Spleen (tissue), 7 donors: ENCODE results near the gene SLC8A3.

Experiments
- POLR2A ChIP-seq, 3 donors: fragments of 450-650 bp; IDR thresholded peaks; one replicate each; pipeline ENCODE4 v1.5.1; 2017; ENCODE audit warnings: antibody characterized with exemption in 3 of 3, mild to moderate bottlenecking in 1 of 3
- POLR2AphosphoS5 ChIP-seq, 3 donors: sonication (generic); formaldehyde crosslinking; IDR thresholded peaks; one replicate each; pipeline ENCODE4 v1.5.1; 2017; ENCODE audit warnings: antibody characterized with exemption in 3 of 3
- TF ChIP-seq, protein P1 (sequence below), 11 experiments: fragments of 200-600 bp in 7 of 11; fragments of 450-650 bp in 4 of 11; sonication (generic) in 4 of 11; IDR thresholded peaks in 8 of 11; conservative IDR thresholded peaks in 3 of 11; 1 replicate in 7 of 11; 2 replicates in 4 of 11; pipeline versions ENCODE4 v1.4.0 to v1.8.0; 2016 to 2021; ENCODE audit warnings: antibody characterized with exemption in 11 of 11, inconsistent platforms in 4 of 11, mild to moderate bottlenecking in 1 of 11
- donor health status: DM: no; HTN: no; CAD: no; lungs with moderate emphysema.
- donor health status: DM: no; HTN: no; CAD: no.
- donor health status: DM: no; HTN: no; CAD: no.

DNA sequence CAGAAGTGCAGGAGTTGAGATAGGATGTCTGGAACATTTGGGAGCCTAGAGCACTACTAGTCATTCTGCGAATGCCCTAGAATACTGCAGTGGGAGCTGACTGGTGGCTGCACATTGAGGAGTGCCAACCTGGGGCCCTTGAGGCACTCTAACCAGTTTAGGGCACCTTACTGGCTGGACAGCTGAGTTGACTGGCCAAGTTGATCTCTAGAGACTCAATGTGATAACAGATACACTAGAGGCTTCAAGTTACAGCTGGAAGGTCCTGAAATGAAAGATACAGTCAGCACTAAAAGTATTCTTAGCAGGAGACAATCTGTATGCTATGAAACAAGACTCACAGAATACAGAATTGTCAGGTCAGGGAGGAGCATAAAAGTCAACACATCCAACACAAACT lies 8.0 kb downstream of the SLC8A3 start:
- TF ChIP-seq, protein P1, sequence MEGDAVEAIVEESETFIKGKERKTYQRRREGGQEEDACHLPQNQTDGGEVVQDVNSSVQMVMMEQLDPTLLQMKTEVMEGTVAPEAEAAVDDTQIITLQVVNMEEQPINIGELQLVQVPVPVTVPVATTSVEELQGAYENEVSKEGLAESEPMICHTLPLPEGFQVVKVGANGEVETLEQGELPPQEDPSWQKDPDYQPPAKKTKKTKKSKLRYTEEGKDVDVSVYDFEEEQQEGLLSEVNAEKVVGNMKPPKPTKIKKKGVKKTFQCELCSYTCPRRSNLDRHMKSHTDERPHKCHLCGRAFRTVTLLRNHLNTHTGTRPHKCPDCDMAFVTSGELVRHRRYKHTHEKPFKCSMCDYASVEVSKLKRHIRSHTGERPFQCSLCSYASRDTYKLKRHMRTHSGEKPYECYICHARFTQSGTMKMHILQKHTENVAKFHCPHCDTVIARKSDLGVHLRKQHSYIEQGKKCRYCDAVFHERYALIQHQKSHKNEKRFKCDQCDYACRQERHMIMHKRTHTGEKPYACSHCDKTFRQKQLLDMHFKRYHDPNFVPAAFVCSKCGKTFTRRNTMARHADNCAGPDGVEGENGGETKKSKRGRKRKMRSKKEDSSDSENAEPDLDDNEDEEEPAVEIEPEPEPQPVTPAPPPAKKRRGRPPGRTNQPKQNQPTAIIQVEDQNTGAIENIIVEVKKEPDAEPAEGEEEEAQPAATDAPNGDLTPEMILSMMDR (IDR thresholded peaks at IDR 0.05 in 8 of 11, conservative IDR thresholded peaks at IDR 0.05 in 3 of 11): no peak
- TF ChIP-seq POLR2A (IDR thresholded peaks at IDR 0.05) (no peak), POLR2AphosphoS5 (IDR thresholded peaks at IDR 0.05) (no peak)
